Fibroblast of pulmonary artery (primary cell): ENCODE results near the gene APOA1.

Experiments
- DNase-seq: peaks from one replicate; pipeline ENCODE4 v3.0.0-alpha.2; 2010; ENCODE audit warnings: low read depth
- H3K4me3 ChIP-seq: replicated peaks from 2 replicates; pipeline ENCODE4 v1.5.1; 2011; ENCODE audit warnings: low read depth, mild to moderate bottlenecking, control low read depth, low read length, moderate library complexity
- TF ChIP-seq, protein P1 (sequence below): IDR thresholded peaks from 2 replicates; pipeline ENCODE4 v1.5.1; 2011; ENCODE audit warnings: mild to moderate bottlenecking, control low read depth, low read length, inconsistent platforms; ENCODE audit errors: missing control alignments

APOA1 gene

GRCh38 chr11:116786966-116787365 is 50.5 kb downstream of the APOA1 start:
- no peak for DNase-seq
- H3K4me3 ChIP-seq: peak overlapping the region; percentile 72
- TF ChIP-seq, protein P1, sequence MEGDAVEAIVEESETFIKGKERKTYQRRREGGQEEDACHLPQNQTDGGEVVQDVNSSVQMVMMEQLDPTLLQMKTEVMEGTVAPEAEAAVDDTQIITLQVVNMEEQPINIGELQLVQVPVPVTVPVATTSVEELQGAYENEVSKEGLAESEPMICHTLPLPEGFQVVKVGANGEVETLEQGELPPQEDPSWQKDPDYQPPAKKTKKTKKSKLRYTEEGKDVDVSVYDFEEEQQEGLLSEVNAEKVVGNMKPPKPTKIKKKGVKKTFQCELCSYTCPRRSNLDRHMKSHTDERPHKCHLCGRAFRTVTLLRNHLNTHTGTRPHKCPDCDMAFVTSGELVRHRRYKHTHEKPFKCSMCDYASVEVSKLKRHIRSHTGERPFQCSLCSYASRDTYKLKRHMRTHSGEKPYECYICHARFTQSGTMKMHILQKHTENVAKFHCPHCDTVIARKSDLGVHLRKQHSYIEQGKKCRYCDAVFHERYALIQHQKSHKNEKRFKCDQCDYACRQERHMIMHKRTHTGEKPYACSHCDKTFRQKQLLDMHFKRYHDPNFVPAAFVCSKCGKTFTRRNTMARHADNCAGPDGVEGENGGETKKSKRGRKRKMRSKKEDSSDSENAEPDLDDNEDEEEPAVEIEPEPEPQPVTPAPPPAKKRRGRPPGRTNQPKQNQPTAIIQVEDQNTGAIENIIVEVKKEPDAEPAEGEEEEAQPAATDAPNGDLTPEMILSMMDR: no peak

GRCh38 chr11:116786326-116786725 is 51.1 kb downstream of the APOA1 start:
- no peak for DNase-seq
- no peak overlapping the region for H3K4me3 ChIP-seq
- TF ChIP-seq, protein P1: no peak
